Astrocyte of the cerebellum (primary cell): ENCODE measurements around the gene IFNK.

ENCODE experiments used
- DNase-seq: peaks from one replicate; pipeline ENCODE4 v3.0.0-alpha.2; 2011; ENCODE audit warnings: low read depth
- H3K4me3 ChIP-seq: 2 replicates; pipeline ENCODE4 v1.5.1; 2011; ENCODE audit warnings: mild to moderate bottlenecking, low read depth, low read length, moderate library complexity
- CTCF ChIP-seq: IDR thresholded peaks from 2 replicates; pipeline ENCODE4 v1.5.1; 2012; ENCODE audit warnings: low read length, low read depth, moderate library complexity, mild to moderate bottlenecking; ENCODE audit errors: missing control alignments
- in situ Hi-C: cut with HindIII; loops from 2 replicates; pipeline ENCODE4 v1.10.0; 2017; ENCODE audit warnings: low sequenced_read_pairs

Gene IFNK

GRCh38 chr9:27519466-27520465 is 4.3 kb upstream of the IFNK start:
- no peak for TF ChIP-seq CTCF
- no peak overlapping the region for H3K4me3 ChIP-seq
- in situ Hi-C loops, result no loop called here
- no peak for DNase-seq

- no peak for DNase-seq
Measured at GRCh38 chr9:27520986-27521385, 3.1 kb upstream of the IFNK start.

GRCh38 chr9:27523141-27523540 is 949 bp upstream of the IFNK start:
- in situ Hi-C loops, result no loop called here

More at GRCh38 chr9:27520986-27521385, 3.1 kb upstream of the IFNK start:
- no peak for TF ChIP-seq CTCF
- no peak overlapping the region for H3K4me3 ChIP-seq
- in situ Hi-C loops, result no loop called here

GRCh38 chr9:27527702-27528075 is 3.6 kb downstream of the IFNK start:
- TF ChIP-seq CTCF, result no peak
- DNase-seq, result no peak
- peak overlapping the region; percentile 54 for H3K4me3 ChIP-seq
- in situ Hi-C loops, result no loop called here

More at GRCh38 chr9:27523141-27523540, 949 bp upstream of the IFNK start:
- no peak for DNase-seq
- no peak for TF ChIP-seq CTCF
- no peak overlapping the region for H3K4me3 ChIP-seq

- in situ Hi-C loops, result no loop called here
- peak; percentile 18 for DNase-seq
- TF ChIP-seq CTCF, result no peak
- H3K4me3 ChIP-seq, result peak overlapping the region; percentile 54
Measured at GRCh38 chr9:27528076-27528885, 4.2 kb downstream of the IFNK start.

- H3K4me3 ChIP-seq, result peak overlapping the region; percentile 54
- in situ Hi-C loops, result no loop called here
- TF ChIP-seq CTCF, result no peak
- no peak for DNase-seq
Measured at GRCh38 chr9:27528886-27529315, 4.8 kb downstream of the IFNK start.
